WTC11 (cell line): Measurements from ENCODE around the gene C1orf167. TPM values are rescaled to one million over a fixed set of nuclear protein-coding genes. Genes with fewer than 3 reads are reported as not detected.

Source experiments
- ATAC-seq: fragments of 200-7000 bp; cut with Tn5 transposase; 2 replicates; pipeline ENCODE4 v1.10.0; 2021; ENCODE audit warnings: mild to moderate bottlenecking, moderate library complexity
- CTCF ChIA-PET: fragments of 300-600 bp; sonication (Branson Sonifier 250); formaldehyde crosslinking; loops from one replicate; lab custom pipeline; 2021; ENCODE audit warnings: antibody characterized with exemption; lab: Charles Lee
- POLR2A ChIA-PET: fragments of 350-600 bp; sonication (Branson Sonifier 250); formaldehyde crosslinking; loops from one replicate; lab custom pipeline; 2021; ENCODE audit warnings: antibody characterized with exemption; lab: Charles Lee
- DNase-seq: peaks from one replicate; pipeline ENCODE4 v3.0.0; 2021; ENCODE audit warnings: low spot score
- H3K27ac Mint-ChIP-seq: 2 replicates; pipeline ENCODE4 v1.8.0; 2021; ENCODE audit warnings: mixed read lengths
- H3K27me3 Mint-ChIP-seq: 2 replicates; pipeline ENCODE4 v1.8.0; 2021; ENCODE audit warnings: low read depth, mild to moderate bottlenecking, moderate library complexity, mixed read lengths
- H3K36me3 Mint-ChIP-seq: 2 replicates; pipeline ENCODE4 v1.8.0; 2021; ENCODE audit warnings: mixed read lengths
- H3K4me1 Mint-ChIP-seq: 2 replicates; pipeline ENCODE4 v1.8.0; 2022; ENCODE audit warnings: mixed read lengths
- H3K4me3 Mint-ChIP-seq: 2 replicates; pipeline ENCODE4 v1.8.0; 2021; ENCODE audit warnings: mild to moderate bottlenecking, moderate library complexity, mixed read lengths
- H3K9me3 Mint-ChIP-seq: 2 replicates; pipeline ENCODE4 v1.8.0; 2021; ENCODE audit warnings: mixed read lengths
- ELF4 ChIP-seq: sonication (generic); formaldehyde crosslinking; IDR thresholded peaks from 2 replicates; pipeline ENCODE4 v1.8.1; 2022; ENCODE audit warnings: low read depth, mild to moderate bottlenecking, moderate library complexity, missing genetic modification reagents
- ESRRA ChIP-seq: sonication (generic); formaldehyde crosslinking; IDR thresholded peaks from 2 replicates; pipeline ENCODE4 v1.8.1; 2022; ENCODE audit warnings: mild to moderate bottlenecking, missing genetic modification reagents, borderline replicate concordance
- GTF2I ChIP-seq: fragments of 250-450 bp; sonication (Bioruptor Pico); conservative IDR thresholded peaks from 2 replicates; pipeline ENCODE4 v1.4.0; 2021; ENCODE audit warnings: mild to moderate bottlenecking
- HMGA2 ChIP-seq: fragments of 250-450 bp; sonication (Bioruptor Pico); IDR thresholded peaks from 2 replicates; pipeline ENCODE4 v1.4.0; 2021; ENCODE audit warnings: mild to moderate bottlenecking, moderate library complexity
- IRF2 ChIP-seq: sonication (generic); formaldehyde crosslinking; IDR thresholded peaks from 2 replicates; pipeline ENCODE4 v1.8.0; 2022; ENCODE audit warnings: low read depth, missing genetic modification reagents, borderline replicate concordance
- JUN ChIP-seq: sonication (generic); formaldehyde crosslinking; IDR thresholded peaks from 2 replicates; pipeline ENCODE4 v1.8.0; 2023; ENCODE audit warnings: mild to moderate bottlenecking, missing genetic modification reagents
- MXD4 ChIP-seq: fragments of 250-450 bp; sonication (Bioruptor Pico); IDR thresholded peaks from 2 replicates; pipeline ENCODE4 v1.8.0; 2021; ENCODE audit warnings: mild to moderate bottlenecking, moderate library complexity, borderline replicate concordance
- MYBL2 ChIP-seq: sonication (generic); formaldehyde crosslinking; IDR thresholded peaks from 2 replicates; pipeline ENCODE4 v1.8.1; 2023; ENCODE audit warnings: mild to moderate bottlenecking, moderate library complexity, missing genetic modification reagents
- NFATC4 ChIP-seq: fragments of 250-450 bp; sonication (Bioruptor Pico); IDR thresholded peaks from 2 replicates; pipeline ENCODE4 v1.9.0; 2021; ENCODE audit warnings: mild to moderate bottlenecking
- NR1H2 ChIP-seq: sonication (generic); formaldehyde crosslinking; IDR thresholded peaks from 2 replicates; pipeline ENCODE4 v1.9.0; 2021; ENCODE audit warnings: mild to moderate bottlenecking, moderate library complexity, missing genetic modification reagents
- TP53 ChIP-seq: sonication (generic); formaldehyde crosslinking; IDR thresholded peaks from 2 replicates; pipeline ENCODE4 v1.8.1; 2023; ENCODE audit warnings: mild to moderate bottlenecking, missing genetic modification reagents
- ZNF121 ChIP-seq: sonication (generic); formaldehyde crosslinking; IDR thresholded peaks from 2 replicates; pipeline ENCODE4 v1.8.0; 2023; ENCODE audit warnings: missing genetic modification reagents
- ZNF416 ChIP-seq: fragments of 250-450 bp; sonication (Bioruptor Pico); IDR thresholded peaks from 2 replicates; pipeline ENCODE4 v1.9.0; 2021; ENCODE audit warnings: mild to moderate bottlenecking, inconsistent platforms
- ZNF532 ChIP-seq: fragments of 250-450 bp; sonication (Bioruptor Pico); IDR thresholded peaks from 2 replicates; pipeline ENCODE4 v1.9.0; 2021; ENCODE audit warnings: mild to moderate bottlenecking, borderline replicate concordance
- total RNA-seq: library from RNA; stranded (reverse); gene quantifications from 3 replicates; pipeline ENCODE4 v1.2.3, GENCODE V29; 2021
- TF ChIP-seq, protein P1 (sequence below): sonication (generic); formaldehyde crosslinking; IDR thresholded peaks from 2 replicates; pipeline ENCODE4 v1.8.1; 2023; ENCODE audit warnings: mild to moderate bottlenecking, moderate library complexity, missing genetic modification reagents
- TF ChIP-seq, protein P2 (sequence below): sonication (generic); formaldehyde crosslinking; IDR thresholded peaks from 2 replicates; pipeline ENCODE4 v1.8.0; 2023; ENCODE audit warnings: missing genetic modification reagents, mild to moderate bottlenecking, borderline replicate concordance
- TF ChIP-seq, protein P3 (sequence below): sonication (generic); formaldehyde crosslinking; IDR thresholded peaks from 2 replicates; pipeline ENCODE4 v1.8.0; 2022; ENCODE audit warnings: mild to moderate bottlenecking, missing genetic modification reagents

Gene C1orf167
- total RNA-seq, 1 experiment from 2014 or later: 1.2 TPM

DNA sequence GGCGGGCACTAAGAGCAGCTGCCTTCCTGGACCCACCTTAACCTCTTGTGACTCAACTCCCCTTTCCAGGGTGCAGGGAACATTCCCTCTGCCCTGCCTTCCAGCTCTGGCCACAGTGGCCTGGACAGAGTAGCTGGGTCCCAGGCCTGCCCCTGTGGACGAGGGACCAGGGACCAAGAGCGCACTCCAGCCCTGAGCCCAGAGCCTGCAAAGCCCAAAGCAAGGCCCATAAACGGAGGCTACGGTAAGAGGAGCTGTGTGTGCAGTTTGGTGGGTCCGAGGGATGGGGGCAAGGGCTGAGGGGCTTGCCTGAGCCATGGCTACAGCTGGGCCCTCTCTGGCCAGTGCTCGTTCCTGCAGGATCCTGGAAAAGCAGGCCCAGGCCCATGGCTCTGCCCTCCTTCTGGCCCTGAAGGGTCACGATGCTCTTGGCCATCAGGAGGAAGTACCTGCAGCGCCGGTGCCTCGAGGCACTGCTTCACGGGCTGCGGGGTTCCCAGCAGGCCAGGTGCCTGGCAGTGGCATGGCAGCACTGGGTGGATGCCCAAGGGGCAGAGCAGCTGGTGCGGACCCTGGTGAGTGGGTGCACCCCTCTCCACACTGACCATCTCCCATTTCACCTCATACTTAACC is 25.9 kb downstream of the C1orf167 start:
- DNase-seq (no peak), ATAC-seq (peak; percentile 6)
- TF ChIP-seq ZNF121 (CRISPR knock-in tag) (peak; percentile 99), HMGA2 (no peak), ZNF416 (CRISPR knock-in tag) (no peak), JUN (CRISPR knock-in tag) (no peak), TP53 (no peak), ESRRA (CRISPR knock-in tag) (no peak)
- TF ChIP-seq, protein P1, sequence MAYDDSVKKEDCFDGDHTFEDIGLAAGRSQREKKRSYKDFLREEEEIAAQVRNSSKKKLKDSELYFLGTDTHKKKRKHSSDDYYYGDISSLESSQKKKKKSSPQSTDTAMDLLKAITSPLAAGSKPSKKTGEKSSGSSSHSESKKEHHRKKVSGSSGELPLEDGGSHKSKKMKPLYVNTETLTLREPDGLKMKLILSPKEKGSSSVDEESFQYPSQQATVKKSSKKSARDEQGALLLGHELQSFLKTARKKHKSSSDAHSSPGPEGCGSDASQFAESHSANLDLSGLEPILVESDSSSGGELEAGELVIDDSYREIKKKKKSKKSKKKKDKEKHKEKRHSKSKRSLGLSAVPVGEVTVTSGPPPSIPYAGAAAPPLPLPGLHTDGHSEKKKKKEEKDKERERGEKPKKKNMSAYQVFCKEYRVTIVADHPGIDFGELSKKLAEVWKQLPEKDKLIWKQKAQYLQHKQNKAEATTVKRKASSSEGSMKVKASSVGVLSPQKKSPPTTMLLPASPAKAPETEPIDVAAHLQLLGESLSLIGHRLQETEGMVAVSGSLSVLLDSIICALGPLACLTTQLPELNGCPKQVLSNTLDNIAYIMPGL (CRISPR knock-in tag): no peak
- TF ChIP-seq, protein P2, sequence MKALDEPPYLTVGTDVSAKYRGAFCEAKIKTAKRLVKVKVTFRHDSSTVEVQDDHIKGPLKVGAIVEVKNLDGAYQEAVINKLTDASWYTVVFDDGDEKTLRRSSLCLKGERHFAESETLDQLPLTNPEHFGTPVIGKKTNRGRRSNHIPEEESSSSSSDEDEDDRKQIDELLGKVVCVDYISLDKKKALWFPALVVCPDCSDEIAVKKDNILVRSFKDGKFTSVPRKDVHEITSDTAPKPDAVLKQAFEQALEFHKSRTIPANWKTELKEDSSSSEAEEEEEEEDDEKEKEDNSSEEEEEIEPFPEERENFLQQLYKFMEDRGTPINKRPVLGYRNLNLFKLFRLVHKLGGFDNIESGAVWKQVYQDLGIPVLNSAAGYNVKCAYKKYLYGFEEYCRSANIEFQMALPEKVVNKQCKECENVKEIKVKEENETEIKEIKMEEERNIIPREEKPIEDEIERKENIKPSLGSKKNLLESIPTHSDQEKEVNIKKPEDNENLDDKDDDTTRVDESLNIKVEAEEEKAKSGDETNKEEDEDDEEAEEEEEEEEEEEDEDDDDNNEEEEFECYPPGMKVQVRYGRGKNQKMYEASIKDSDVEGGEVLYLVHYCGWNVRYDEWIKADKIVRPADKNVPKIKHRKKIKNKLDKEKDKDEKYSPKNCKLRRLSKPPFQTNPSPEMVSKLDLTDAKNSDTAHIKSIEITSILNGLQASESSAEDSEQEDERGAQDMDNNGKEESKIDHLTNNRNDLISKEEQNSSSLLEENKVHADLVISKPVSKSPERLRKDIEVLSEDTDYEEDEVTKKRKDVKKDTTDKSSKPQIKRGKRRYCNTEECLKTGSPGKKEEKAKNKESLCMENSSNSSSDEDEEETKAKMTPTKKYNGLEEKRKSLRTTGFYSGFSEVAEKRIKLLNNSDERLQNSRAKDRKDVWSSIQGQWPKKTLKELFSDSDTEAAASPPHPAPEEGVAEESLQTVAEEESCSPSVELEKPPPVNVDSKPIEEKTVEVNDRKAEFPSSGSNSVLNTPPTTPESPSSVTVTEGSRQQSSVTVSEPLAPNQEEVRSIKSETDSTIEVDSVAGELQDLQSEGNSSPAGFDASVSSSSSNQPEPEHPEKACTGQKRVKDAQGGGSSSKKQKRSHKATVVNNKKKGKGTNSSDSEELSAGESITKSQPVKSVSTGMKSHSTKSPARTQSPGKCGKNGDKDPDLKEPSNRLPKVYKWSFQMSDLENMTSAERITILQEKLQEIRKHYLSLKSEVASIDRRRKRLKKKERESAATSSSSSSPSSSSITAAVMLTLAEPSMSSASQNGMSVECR (CRISPR knock-in tag): no peak
- Mint-ChIP-seq H3K27ac (peak overlapping the region; percentile 70; the same call in 1 of the 2 replicates), H3K27me3 (no peaks in the 10 kb centered on the region), H3K36me3 (peaks cover 20% of the 10 kb centered on the region; the same call in 1 of the 2 replicates), H3K4me3 (no peak overlapping the region), H3K4me1 (peaks cover 32% of the 10 kb centered on the region), H3K9me3 (no peaks in the 10 kb centered on the region)
- ChIA-PET POLR2A (interaction anchor here (0.7 to 1.8 kb wide), 6 partner anchors 10 to 122 kb away, joined by 3 to 11 read pairs (median 4); partner anchors contain the start of genes CLCN6 and MTHFR), CTCF (interaction anchor here (0.9 to 4.5 kb wide), 14 partner anchors 10 to 215 kb away, joined by 3 to 98 read pairs (median 4); partner anchors contain the start of genes FBXO6 and MFN2)

- Mint-ChIP-seq H3K36me3 (peaks cover 20% of the 10 kb centered on the region; the same call in 1 of the 2 replicates), H3K27me3 (no peaks in the 10 kb centered on the region), H3K4me1 (peaks cover 32% of the 10 kb centered on the region)
- CTCF ChIA-PET: interaction anchor here (1.0 to 4.5 kb wide), 9 partner anchors 9 to 216 kb away, joined by 3 to 98 read pairs (median 4); partner anchors contain the start of genes FBXO6 and MFN2
- ATAC-seq: no peak
- POLR2A ChIA-PET: interaction anchor here (1.1 to 1.6 kb wide), 3 partner anchors 9 to 120 kb away, joined by 3 to 5 read pairs (median 4); no protein-coding TSS in a partner anchor
- no peak for DNase-seq
- TF ChIP-seq ZNF532 (CRISPR knock-in tag) (no peak), GTF2I (no peak), MYBL2 (CRISPR knock-in tag) (no peak), ELF4 (no peak), MXD4 (CRISPR knock-in tag) (no peak), NR1H2 (CRISPR knock-in tag) (no peak), NFATC4 (CRISPR knock-in tag) (no peak), IRF2 (CRISPR knock-in tag) (no peak)
- TF ChIP-seq, protein P3, sequence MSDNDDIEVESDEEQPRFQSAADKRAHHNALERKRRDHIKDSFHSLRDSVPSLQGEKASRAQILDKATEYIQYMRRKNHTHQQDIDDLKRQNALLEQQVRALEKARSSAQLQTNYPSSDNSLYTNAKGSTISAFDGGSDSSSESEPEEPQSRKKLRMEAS: no peak
- TF ChIP-seq, all 79 proteins: peak for 0
- Mint-ChIP-seq H3K27ac (no peak overlapping the region), H3K9me3 (no peaks in the 10 kb centered on the region), H3K4me3 (no peak overlapping the region)
Observed at GRCh38 chr1:11788549-11789053, 26.6 kb downstream of the C1orf167 start.
